HepG2 (cell line): ENCODE results near the gene OLFM2. TPM values are rescaled to one million over a fixed set of nuclear protein-coding genes. Genes with fewer than 3 reads are reported as not detected.

Experiments used
- ATAC-seq: fragments of 200-7000 bp; cut with Tn5 transposase; 3 replicates; pipeline ENCODE4 v1.9.1; 2020; ENCODE audit warnings: mild to moderate bottlenecking, moderate library complexity
- BruUV-seq: library from RNA; stranded (reverse); fragments of 400-500 nt; replicated peaks from 2 replicates; lab custom pipeline; 2021; lab: Mats Ljungman, UMichigan
- CTCF ChIA-PET: fragments of 300-600 bp; formaldehyde crosslinking; extraction: SDS; loops from one replicate; lab custom pipeline; 2021; ENCODE audit warnings: low total read pairs, inconsistent platforms, low intra/inter-chr PET ratio; lab: Yijun Ruan, JAX
- POLR2A ChIA-PET: fragments of 350-600 bp; sonication (Branson Sonifier 250); formaldehyde crosslinking; loops from one replicate; lab custom pipeline; 2020; ENCODE audit warnings: antibody characterized with exemption, inconsistent platforms; lab: Yijun Ruan, JAX
- DNase-seq: peaks from one replicate; pipeline ENCODE4 v3.0.0-alpha.2; 2015; ENCODE audit warnings: low spot score
- FAIRE-seq: peaks from 3 replicates; lab custom pipeline; 2011; peaks lifted over from hg19 to GRCh38; lab: Jason Lieb, UNC
- H2AFZ ChIP-seq: one replicate; pipeline ENCODE4 v1.6.1; 2011; ENCODE audit warnings: low read length, inconsistent platforms
- H3K27ac ChIP-seq: fragments of 300-600 bp; 3 replicates; pipeline ENCODE4 v1.8.0; 2011; ENCODE audit warnings: mixed run types, mild to moderate bottlenecking, mixed read lengths, low read length, inconsistent platforms; ENCODE audit not compliant: insufficient read depth; ENCODE audit errors: extremely low read length
- H3K27me3 ChIP-seq, 2 experiments: fragments of 200-600 bp in 1 of 2; 2 replicates in 1 of 2; 3 replicates in 1 of 2; pipeline versions ENCODE4 v1.6.0 to v1.8.0; 2011; ENCODE audit warnings: low read length in 2 of 2, mild to moderate bottlenecking in 2 of 2, moderate library complexity in 2 of 2, inconsistent platforms in 1 of 2; ENCODE audit not compliant: insufficient read depth in 2 of 2, control insufficient read depth in 1 of 2
- H3K36me3 ChIP-seq, 2 experiments: fragments of 200-600 bp in 1 of 2; replicated peaks in 1 of 2; 2 replicates in 1 of 2; 3 replicates in 1 of 2; pipeline versions ENCODE4 v1.5.1 to v1.8.0; 2011; ENCODE audit warnings: low read length in 2 of 2, inconsistent platforms in 1 of 2; ENCODE audit not compliant: insufficient read depth in 2 of 2, control insufficient read depth in 1 of 2
- H3K4me1 ChIP-seq: 2 replicates; pipeline ENCODE4 v1.5.1; 2012; ENCODE audit warnings: low read length, inconsistent platforms; ENCODE audit not compliant: insufficient read depth
- H3K4me2 ChIP-seq: 2 replicates; pipeline ENCODE4 v1.6.0; 2011; ENCODE audit warnings: low read depth, low read length, inconsistent platforms
- H3K4me3 ChIP-seq, 3 experiments: fragments of 200-600 bp in 1 of 3; sonication (generic), shearing (Covaris generic) in 1 of 3; replicated peaks in 1 of 3; 2 replicates each; pipeline ENCODE4 v1.5.1; 2011 to 2016; ENCODE audit warnings: low read length in 3 of 3, inconsistent platforms in 2 of 3, low read depth in 2 of 3, mild to moderate bottlenecking in 2 of 3, control low read depth in 1 of 3, mixed read lengths in 1 of 3; ENCODE audit not compliant: insufficient read depth in 1 of 3
- H3K79me2 ChIP-seq: one replicate; pipeline ENCODE4 v1.6.1; 2011; ENCODE audit warnings: low read length, inconsistent platforms; ENCODE audit not compliant: insufficient read depth
- H3K9ac ChIP-seq: 2 replicates; pipeline ENCODE4 v1.6.0; 2011; ENCODE audit warnings: mild to moderate bottlenecking, low read depth, low read length, inconsistent platforms; ENCODE audit not compliant: insufficient read depth
- H3K9me3 ChIP-seq: 2 replicates; pipeline ENCODE4 v1.5.1; 2012; ENCODE audit warnings: mild to moderate bottlenecking, low read length
- H4K20me1 ChIP-seq: 2 replicates; pipeline ENCODE4 v1.6.0; 2011; ENCODE audit warnings: inconsistent platforms, mild to moderate bottlenecking, low read length, moderate library complexity; ENCODE audit not compliant: insufficient read depth
- BRCA1 ChIP-seq: sonication (generic); formaldehyde crosslinking; IDR thresholded peaks from 2 replicates; pipeline ENCODE4 v1.4.0; 2020; ENCODE audit warnings: missing genetic modification reagents
- HDAC2 ChIP-seq: sonication (generic); formaldehyde crosslinking; IDR thresholded peaks from 2 replicates; pipeline ENCODE4 v1.4.0; 2020; ENCODE audit warnings: missing genetic modification reagents
- HMG20B ChIP-seq: conservative IDR thresholded peaks from 2 replicates; pipeline ENCODE4 v1.6.1; 2016; ENCODE audit warnings: missing genetic modification reagents, missing compliant biosample characterization
- ISX ChIP-seq: sonication (generic); formaldehyde crosslinking; conservative IDR thresholded peaks from 2 replicates; pipeline ENCODE4 v1.5.0; 2020; ENCODE audit warnings: missing genetic modification reagents
- REPIN1 ChIP-seq: sonication (generic); formaldehyde crosslinking; IDR thresholded peaks from 2 replicates; pipeline ENCODE4 v1.8.0; 2022; ENCODE audit warnings: missing genetic modification reagents, low read depth, mild to moderate bottlenecking, borderline replicate concordance
- SYNCRIP ChIP-seq: fragments of 200-400 bp; formaldehyde crosslinking; IDR thresholded peaks from 2 replicates; pipeline ENCODE4 v1.6.1; 2018; ENCODE audit warnings: mild to moderate bottlenecking, low read depth, low read length; ENCODE audit not compliant: insufficient read depth
- YEATS2 ChIP-seq: sonication (generic); formaldehyde crosslinking; IDR thresholded peaks from 2 replicates; pipeline ENCODE4 v1.4.0; 2020; ENCODE audit warnings: missing genetic modification reagents, borderline replicate concordance
- ZFP36 ChIP-seq: fragments of 150-350 bp; IDR thresholded peaks from 2 replicates; pipeline ENCODE4 v1.6.1; 2018; ENCODE audit warnings: borderline replicate concordance, low read length, low read depth; ENCODE audit not compliant: partially characterized antibody
- ZMAT3 ChIP-seq: sonication (generic); formaldehyde crosslinking; conservative IDR thresholded peaks from 2 replicates; pipeline ENCODE4 v1.7.0; 2021; ENCODE audit warnings: missing genetic modification reagents
- WGBS: methylation state at CpG from one replicate; pipeline ENCODE4 v1.1.6; 2017; ENCODE audit warnings: low lambda C conversion rate; 5-methylcytosine and 5-hydroxymethylcytosine counted together
- in situ Hi-C: cut with HindIII; loops from 2 replicates; pipeline ENCODE4 v1.10.0; 2017; ENCODE audit warnings: low pct_unique_long_range_greater_than_20kb; ENCODE audit not compliant: extremely low pct_ligation_motif_present
- intact Hi-C: fragments of 100-400 bp; cut with micrococcal nuclease; formaldehyde crosslinking; loops from one replicate; pipeline ENCODE4 v1.10.0; 2022; ENCODE audit not compliant: unreplicated experiment
- polyA plus RNA-seq, 8 experiments: library from polyadenylated mRNA; depleted of rRNA in 3 of 8; stranded (reverse) in 7 of 8; unstranded in 1 of 8; fragments of >200 nt; fragmentation: Illumina TruSeq in 4 of 8; extraction: Trizol in 4 of 8; gene quantifications; 2 replicates each; pipeline versions ENCODE4 v1.2.1 to v1.2.3, GENCODE V29; 2011 to 2016; ENCODE audit warnings: low read depth in 4 of 8, missing spikeins in 1 of 8, mixed read lengths in 1 of 8; ENCODE audit not compliant: insufficient read depth in 1 of 8
- total RNA-seq, 5 experiments: library from RNA; depleted of rRNA; stranded (reverse); fragments of >200 nt; fragmentation: Illumina TruSeq; extraction: Trizol; gene quantifications; 2 replicates each; pipeline ENCODE4 v1.2.3, GENCODE V29; 2016; ENCODE audit warnings: low read depth in 1 of 5
- TF ChIP-seq, protein P1 (sequence below): sonication (generic); formaldehyde crosslinking; IDR thresholded peaks from 2 replicates; pipeline ENCODE4 v1.5.0; 2020; ENCODE audit warnings: mild to moderate bottlenecking, missing genetic modification reagents, borderline replicate concordance
- TF ChIP-seq, protein P2 (sequence below): sonication (generic); formaldehyde crosslinking; IDR thresholded peaks from 2 replicates; pipeline ENCODE4 v1.5.1; 2020; ENCODE audit warnings: mild to moderate bottlenecking, missing genetic modification reagents, moderate library complexity

Gene OLFM2
- total and polyA plus RNA-seq, 2 of the 13 experiments (the other 11 are each of a cell fraction or from before 2014, with no cell fraction given), result 0.20 to 0.51 TPM

DNA sequence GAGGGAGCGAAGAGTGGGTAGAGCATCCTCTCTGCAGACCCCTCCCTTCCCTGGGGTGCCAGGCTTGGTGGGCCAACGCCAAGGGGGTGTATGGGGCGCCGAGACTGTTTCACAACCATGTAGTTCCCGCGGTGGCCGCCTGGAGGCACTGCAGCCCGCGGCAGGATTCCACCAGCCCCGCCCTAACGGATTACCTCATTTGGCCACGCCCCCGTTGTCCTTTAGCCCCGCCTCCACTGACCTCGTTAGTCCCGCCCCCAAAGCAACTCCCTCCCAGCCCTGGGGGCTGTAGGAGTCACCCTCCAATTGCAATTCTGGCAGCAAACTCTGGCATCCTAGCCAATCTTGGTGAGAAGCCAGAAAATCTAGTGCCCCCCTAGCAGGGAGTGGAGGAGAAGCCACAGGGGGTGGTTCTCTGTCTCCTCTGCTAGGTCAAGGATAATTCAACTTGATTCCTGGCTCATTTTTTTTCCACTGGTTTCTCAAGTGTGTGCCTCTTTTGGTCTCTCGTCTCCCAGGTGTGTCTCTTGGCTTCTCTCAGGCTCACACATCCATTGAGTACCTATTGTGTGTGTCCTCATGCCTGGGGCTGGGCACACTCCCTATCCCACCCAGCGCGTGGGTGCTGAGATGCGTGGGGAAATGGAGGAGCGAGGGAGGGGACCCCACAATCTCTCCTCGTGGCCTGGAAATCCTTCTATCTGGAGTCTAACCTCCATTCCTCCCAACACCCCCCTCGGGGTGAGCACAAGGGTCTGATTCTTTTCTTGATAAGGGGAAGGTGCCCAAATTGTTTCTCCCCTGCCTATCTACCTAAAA is 2.0 kb downstream of the OLFM2 start (continued):
- TF ChIP-seq, protein P1, sequence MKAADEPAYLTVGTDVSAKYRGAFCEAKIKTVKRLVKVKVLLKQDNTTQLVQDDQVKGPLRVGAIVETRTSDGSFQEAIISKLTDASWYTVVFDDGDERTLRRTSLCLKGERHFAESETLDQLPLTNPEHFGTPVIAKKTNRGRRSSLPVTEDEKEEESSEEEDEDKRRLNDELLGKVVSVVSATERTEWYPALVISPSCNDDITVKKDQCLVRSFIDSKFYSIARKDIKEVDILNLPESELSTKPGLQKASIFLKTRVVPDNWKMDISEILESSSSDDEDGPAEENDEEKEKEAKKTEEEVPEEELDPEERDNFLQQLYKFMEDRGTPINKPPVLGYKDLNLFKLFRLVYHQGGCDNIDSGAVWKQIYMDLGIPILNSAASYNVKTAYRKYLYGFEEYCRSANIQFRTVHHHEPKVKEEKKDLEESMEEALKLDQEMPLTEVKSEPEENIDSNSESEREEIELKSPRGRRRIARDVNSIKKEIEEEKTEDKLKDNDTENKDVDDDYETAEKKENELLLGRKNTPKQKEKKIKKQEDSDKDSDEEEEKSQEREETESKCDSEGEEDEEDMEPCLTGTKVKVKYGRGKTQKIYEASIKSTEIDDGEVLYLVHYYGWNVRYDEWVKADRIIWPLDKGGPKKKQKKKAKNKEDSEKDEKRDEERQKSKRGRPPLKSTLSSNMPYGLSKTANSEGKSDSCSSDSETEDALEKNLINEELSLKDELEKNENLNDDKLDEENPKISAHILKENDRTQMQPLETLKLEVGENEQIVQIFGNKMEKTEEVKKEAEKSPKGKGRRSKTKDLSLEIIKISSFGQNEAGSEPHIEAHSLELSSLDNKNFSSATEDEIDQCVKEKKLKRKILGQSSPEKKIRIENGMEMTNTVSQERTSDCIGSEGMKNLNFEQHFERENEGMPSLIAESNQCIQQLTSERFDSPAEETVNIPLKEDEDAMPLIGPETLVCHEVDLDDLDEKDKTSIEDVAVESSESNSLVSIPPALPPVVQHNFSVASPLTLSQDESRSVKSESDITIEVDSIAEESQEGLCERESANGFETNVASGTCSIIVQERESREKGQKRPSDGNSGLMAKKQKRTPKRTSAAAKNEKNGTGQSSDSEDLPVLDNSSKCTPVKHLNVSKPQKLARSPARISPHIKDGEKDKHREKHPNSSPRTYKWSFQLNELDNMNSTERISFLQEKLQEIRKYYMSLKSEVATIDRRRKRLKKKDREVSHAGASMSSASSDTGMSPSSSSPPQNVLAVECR (CRISPR knock-in tag), result no peak
- no peak for TF ChIP-seq SYNCRIP

DNA sequence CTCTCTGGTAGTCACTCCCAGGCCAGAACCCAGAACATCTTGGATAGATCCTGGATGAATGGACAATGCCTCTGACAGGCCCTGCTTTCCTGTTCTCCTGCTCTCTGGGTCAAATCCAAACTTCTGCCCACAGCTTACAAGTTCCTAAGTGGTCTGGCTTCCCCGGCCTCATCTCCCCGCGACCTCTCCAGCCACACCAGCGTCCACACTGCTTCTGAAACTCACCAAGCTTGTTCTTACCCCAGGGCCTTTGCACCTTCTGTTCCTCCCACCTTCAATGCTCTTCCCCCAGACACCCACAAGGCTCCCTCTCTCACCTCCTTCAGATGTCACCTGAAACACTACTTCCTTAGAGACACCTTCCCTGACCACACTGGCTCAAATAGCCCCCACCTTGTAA is 3.5 kb downstream of the OLFM2 start:
- in situ Hi-C loops, result loop anchor here (10.0 kb wide), 2 partner anchors 302 to 462 kb away; partner anchors contain the start of gene S1PR2
- no peak overlapping the region for H3K4me3 ChIP-seq
- no peak overlapping the region for H2AFZ ChIP-seq
- POLR2A ChIA-PET, result interaction anchor here (0.8 kb wide), 1 partner anchor 179 kb away, joined by 3 read pairs; the partner anchor contains the start of gene P2RY11
- peaks cover 7% of the 10 kb centered on the region for H3K4me1 ChIP-seq
- no peaks in the 10 kb centered on the region for H4K20me1 ChIP-seq
- ATAC-seq (no peak), DNase-seq (no peak), FAIRE-seq (no peak)
- CTCF ChIA-PET, result no interaction called here
- H3K9ac ChIP-seq, result no peak overlapping the region
- H3K36me3 ChIP-seq, result no peaks in the 10 kb centered on the region
- H3K79me2 ChIP-seq, result no peaks in the 10 kb centered on the region
- intact Hi-C loops, result loop anchor here (5.0 kb wide), 1 partner anchor 319 kb away; the partner anchor contains the start of gene MRPL4
- H3K27me3 ChIP-seq, result peaks cover 0 to 21% of the 10 kb centered on the region in 2 experiments; a peak in 3 of 5 replicates
- H3K4me2 ChIP-seq, result no peak overlapping the region
- 9% methylated on average over 4 of the region's 4 CpGs for WGBS
- H3K27ac ChIP-seq, result no peak overlapping the region
- H3K9me3 ChIP-seq, result no peaks in the 10 kb centered on the region
- BruUV-seq, result no TSS peak
- no peak for TF ChIP-seq HDAC2
- no peak for TF ChIP-seq ZFP36
- no peak for TF ChIP-seq YEATS2 (CRISPR knock-in tag)
- no peak for TF ChIP-seq ZMAT3 (CRISPR knock-in tag)
- no peak for TF ChIP-seq BRCA1 (CRISPR knock-in tag)
- TF ChIP-seq HMG20B (CRISPR knock-in tag), result no peak
- TF ChIP-seq, protein P2, sequence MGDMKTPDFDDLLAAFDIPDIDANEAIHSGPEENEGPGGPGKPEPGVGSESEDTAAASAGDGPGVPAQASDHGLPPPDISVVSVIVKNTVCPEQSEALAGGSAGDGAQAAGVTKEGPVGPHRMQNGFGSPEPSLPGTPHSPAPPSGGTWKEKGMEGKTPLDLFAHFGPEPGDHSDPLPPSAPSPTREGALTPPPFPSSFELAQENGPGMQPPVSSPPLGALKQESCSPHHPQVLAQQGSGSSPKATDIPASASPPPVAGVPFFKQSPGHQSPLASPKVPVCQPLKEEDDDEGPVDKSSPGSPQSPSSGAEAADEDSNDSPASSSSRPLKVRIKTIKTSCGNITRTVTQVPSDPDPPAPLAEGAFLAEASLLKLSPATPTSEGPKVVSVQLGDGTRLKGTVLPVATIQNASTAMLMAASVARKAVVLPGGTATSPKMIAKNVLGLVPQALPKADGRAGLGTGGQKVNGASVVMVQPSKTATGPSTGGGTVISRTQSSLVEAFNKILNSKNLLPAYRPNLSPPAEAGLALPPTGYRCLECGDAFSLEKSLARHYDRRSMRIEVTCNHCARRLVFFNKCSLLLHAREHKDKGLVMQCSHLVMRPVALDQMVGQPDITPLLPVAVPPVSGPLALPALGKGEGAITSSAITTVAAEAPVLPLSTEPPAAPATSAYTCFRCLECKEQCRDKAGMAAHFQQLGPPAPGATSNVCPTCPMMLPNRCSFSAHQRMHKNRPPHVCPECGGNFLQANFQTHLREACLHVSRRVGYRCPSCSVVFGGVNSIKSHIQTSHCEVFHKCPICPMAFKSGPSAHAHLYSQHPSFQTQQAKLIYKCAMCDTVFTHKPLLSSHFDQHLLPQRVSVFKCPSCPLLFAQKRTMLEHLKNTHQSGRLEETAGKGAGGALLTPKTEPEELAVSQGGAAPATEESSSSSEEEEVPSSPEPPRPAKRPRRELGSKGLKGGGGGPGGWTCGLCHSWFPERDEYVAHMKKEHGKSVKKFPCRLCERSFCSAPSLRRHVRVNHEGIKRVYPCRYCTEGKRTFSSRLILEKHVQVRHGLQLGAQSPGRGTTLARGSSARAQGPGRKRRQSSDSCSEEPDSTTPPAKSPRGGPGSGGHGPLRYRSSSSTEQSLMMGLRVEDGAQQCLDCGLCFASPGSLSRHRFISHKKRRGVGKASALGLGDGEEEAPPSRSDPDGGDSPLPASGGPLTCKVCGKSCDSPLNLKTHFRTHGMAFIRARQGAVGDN (CRISPR knock-in tag), result no peak
- TF ChIP-seq REPIN1, result no peak
- no peak for TF ChIP-seq ISX
